Left renal cortex interstitium (tissue), 4 donors: Measurements from ENCODE around the gene PGBD4. TPM values are rescaled to one million over a fixed set of nuclear protein-coding genes. Genes with fewer than 3 reads are reported as not detected.
"Not testable (repeated sequence)": the region's sequence is repeated elsewhere in the genome, so short reads cannot be mapped to it uniquely, and the experiment has no call there.

Experiments
- DNase-seq, 4 donors: peaks; one replicate each; pipeline ENCODE4 v3.0.0-alpha.2; 2013; ENCODE audit warnings: low read depth in 4 of 4, low spot score in 2 of 4, missing footprints in 1 of 4
- polyA plus RNA-seq, 4 donors: library from polyadenylated mRNA; unstranded; fragments of 120-200 nt; gene quantifications; one replicate each; pipeline ENCODE4 v1.2.1, GENCODE V29; 2013; ENCODE audit not compliant: insufficient read length in 4 of 4

Gene PGBD4
- polyA plus RNA-seq, 4 donors = 1.6 to 2.6 (median 2.3) TPM

- no peak for DNase-seq
Measured at GRCh38 chr15:34111488-34111887, 9.6 kb downstream of the PGBD4 start.

DNA sequence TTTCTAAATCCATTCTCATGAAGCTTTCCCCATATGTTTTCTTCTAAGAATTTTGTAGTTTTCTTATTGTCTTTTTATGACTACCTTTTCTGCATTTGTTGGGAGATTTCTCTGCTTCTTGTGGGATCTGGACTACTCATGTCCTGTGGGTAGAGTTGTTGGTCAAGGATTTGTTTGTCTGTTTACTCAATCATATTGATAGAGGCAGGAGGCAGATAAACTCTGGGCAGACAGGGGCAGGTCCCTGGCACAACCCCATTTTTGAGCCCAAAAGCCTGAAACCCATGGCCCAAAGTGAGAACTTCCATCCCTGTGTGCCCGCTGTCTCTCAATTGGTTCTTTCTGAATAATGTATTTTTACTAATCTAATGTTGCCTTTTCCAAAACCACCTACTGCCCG, 12.3 kb downstream of the PGBD4 start:
- no peak for DNase-seq

DNA sequence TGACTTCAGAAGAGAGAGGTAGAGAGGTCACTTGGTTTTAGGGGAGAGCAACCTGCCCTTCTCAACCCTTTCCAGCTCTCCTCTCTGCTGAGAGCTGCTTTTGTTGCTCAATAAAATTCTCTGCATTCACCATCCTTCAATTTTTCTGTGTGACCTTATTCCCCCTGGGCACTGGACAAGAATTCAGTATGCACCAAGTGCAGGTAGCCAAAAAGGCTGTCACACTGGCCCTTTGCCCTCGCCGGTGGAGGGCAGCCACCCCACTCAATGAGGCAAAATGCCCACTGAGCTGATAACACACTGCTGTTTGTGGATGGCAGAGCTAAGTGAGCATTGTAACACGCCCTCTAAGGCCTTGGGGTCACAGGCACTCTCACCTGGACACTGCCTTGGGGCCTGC, 12.9 kb downstream of the PGBD4 start:
- no peak for DNase-seq

- no peak for DNase-seq
Measured at GRCh38 chr15:34116620-34117019, 14.7 kb downstream of the PGBD4 start.

DNA sequence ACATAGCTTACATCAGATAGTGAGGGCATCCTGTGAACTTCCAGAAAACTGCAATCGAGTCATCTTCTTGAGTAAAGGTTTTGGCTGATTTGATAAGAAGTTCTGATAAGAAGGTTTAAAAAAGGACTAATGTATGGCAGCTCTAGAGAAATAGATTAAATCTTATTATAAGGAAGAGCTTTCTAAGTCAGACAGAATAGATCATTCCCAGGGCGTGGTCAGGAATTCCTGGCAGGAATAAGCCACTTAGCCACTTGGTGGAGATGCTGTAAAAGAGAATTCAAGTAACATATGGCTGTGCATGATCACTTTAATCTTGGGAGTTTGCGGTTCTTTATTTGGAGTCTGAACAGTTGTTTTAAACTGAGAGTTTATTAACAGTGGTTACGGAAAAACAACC, 17.4 kb downstream of the PGBD4 start:
- no peak for DNase-seq

DNA sequence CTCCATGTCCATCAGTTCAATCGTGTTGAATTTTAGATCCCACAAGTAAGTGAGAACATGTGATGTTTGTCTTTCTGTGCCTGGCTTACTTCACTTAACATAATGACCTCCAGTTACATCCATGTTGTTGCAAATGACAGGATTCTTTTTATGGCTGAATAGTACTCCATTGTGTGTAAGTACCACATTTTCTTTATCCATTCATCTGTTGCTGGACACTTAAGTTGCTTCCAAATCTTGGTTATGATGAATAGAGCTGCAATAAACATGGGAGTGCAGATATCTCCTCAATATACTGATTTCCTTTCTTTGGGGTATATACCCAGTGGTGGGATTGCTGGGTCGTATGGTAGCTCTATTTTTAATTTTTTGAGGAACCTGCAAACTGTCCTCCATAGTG, 18.5 kb downstream of the PGBD4 start:
- not testable (repeated sequence) for DNase-seq

- not testable (repeated sequence) for DNase-seq
Measured at GRCh38 chr15:34121786-34122185, 19.9 kb downstream of the PGBD4 start.

- no peak for DNase-seq
Measured at GRCh38 chr15:34122771-34123183, 20.9 kb downstream of the PGBD4 start.

- DNase-seq = no peak
Measured at GRCh38 chr15:34124651-34125050, 22.8 kb downstream of the PGBD4 start.

GRCh38 chr15:34125945-34126344, 24.1 kb downstream of the PGBD4 start:
- no peak for DNase-seq

DNA sequence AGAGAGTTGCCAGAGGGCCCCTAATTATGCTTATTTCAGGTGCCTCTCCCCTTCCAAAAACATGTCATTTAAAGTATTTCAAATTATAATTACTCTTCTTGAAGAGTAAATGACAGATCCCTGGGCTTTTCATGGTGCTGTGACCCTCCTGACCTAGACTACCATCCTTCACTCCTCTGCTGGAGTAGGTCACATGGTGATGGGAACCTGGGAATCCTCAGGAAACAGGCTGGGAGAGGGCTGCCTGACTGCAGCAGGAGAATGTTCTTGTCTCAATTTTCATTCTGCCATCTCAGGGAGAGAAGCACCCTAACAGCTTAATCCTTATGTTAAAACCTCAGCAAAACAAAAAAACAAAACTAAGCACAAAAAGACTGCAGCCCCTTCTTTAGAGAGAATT, 24.6 kb downstream of the PGBD4 start:
- no peak for DNase-seq

- no peak for DNase-seq
Measured at GRCh38 chr15:34128898-34129297, 27.0 kb downstream of the PGBD4 start.

- DNase-seq = no peak
Measured at GRCh38 chr15:34132881-34133280, 31.0 kb downstream of the PGBD4 start.

DNA sequence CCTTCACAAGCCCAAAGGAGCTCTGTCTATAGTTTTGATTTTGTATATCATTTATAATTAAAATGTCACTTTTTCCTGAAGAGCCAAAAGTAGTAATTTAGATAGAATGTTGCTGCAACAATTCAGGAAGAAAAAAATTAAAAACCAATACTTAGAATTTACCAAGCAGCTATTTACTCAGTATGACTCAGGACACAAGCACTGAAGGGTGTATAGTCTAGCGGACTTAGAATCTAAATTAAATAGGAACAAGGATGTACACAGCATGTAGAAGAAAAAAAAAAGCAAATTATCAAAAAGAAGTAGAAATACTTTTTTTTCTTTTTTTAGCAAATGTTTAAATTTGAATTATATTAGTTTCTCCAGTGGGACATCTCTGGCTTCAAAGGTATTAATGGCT, 31.6 kb downstream of the PGBD4 start:
- DNase-seq = no peak

- no peak for DNase-seq
Measured at GRCh38 chr15:34147371-34148140, 45.7 kb downstream of the PGBD4 start.

- DNase-seq = no peak
Measured at GRCh38 chr15:34154725-34155204, 52.9 kb downstream of the PGBD4 start.

DNA sequence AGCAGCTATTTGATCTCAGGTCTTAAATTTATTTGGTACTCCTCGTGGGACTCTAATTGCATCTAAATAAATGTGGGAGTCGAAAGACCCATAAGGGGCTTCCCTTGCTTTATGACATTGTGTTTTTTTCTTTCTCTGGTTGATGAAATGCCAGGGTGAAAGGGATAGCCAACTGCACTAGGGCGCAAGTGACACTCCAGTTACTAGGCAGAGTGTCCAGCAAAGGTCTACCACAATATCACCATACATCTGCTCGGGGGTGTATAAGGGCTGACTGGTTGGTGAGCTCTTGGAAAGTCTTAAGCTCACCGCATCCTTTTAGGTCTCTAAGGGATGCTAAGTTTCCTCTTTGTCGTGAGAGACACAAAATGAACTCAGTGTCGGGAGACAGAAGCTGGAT, 54.0 kb downstream of the PGBD4 start:
- DNase-seq = no peak

Other genes with a start within 250 kb of the PGBD4 start
- under 1 TPM; 0.16 to 0.44 (median 0.31) TPM for gene CHRM5, start 133.6 kb upstream of the PGBD4 start, polyA plus RNA-seq
- 10 to 100 TPM; 15.3 to 16.6 (median 15.8) TPM for gene AVEN, start 62.9 kb upstream of the PGBD4 start, polyA plus RNA-seq
- 100 to 1,000 TPM in 1 of 4 donors, 10 to 100 TPM in 3; 77.3 to 103 (median 83.4) TPM for gene EMC7, start 221 bp upstream of the PGBD4 start, polyA plus RNA-seq
- 10 to 100 TPM; 49.1 to 99.3 (median 64.9) TPM for gene KATNBL1, start 108.0 kb downstream of the PGBD4 start, polyA plus RNA-seq
- gene EMC4, start 122.9 kb downstream of the PGBD4 start, polyA plus RNA-seq = 100 to 1,000 TPM; 115 to 139 (median 131) TPM
- 10 to 100 TPM; 16.6 to 29.3 (median 24.0) TPM for gene SLC12A6, start 235.7 kb downstream of the PGBD4 start, polyA plus RNA-seq
- 100 to 1,000 TPM; 117 to 152 (median 136) TPM for gene NOP10, start 241.1 kb downstream of the PGBD4 start, polyA plus RNA-seq
- gene NUTM1, start 241.2 kb downstream of the PGBD4 start, polyA plus RNA-seq = under 1 TPM in 2 of 4 donors, not detected in 2; 0.08 TPM